Stimulated activated CD8-positive, alpha-beta memory T cell treated with anti-CD3 and anti-CD28 coated beads, Interleukin-4, amount 100 ng/mL, for 48 hours (primary cell): ENCODE results near the gene SUDS3.
A peak's percentile ranks its signal among the peaks of the same experiment; 100 is the strongest.
"Not testable (repeated sequence)": the region's sequence is repeated elsewhere in the genome, so short reads cannot be mapped to it uniquely, and the experiment has no call there.

ENCODE experiments used
- DNase-seq: peaks from one replicate; pipeline ENCODE4 v3.0.0-alpha.2; 2020

The SUDS3 gene, protein sequence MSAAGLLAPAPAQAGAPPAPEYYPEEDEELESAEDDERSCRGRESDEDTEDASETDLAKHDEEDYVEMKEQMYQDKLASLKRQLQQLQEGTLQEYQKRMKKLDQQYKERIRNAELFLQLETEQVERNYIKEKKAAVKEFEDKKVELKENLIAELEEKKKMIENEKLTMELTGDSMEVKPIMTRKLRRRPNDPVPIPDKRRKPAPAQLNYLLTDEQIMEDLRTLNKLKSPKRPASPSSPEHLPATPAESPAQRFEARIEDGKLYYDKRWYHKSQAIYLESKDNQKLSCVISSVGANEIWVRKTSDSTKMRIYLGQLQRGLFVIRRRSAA

GRCh38 chr12:118376089-118377020 lies at the start of gene SUDS3:
SUDS3 (plus strand) TSS chr12:118376555; CDS start chr12:118376692, 137 bp downstream.
- DNase-seq, result peak; percentile 98

- no peak for DNase-seq
Measured at GRCh38 chr12:118326991-118327390, 49.4 kb upstream of the SUDS3 start.

DNA sequence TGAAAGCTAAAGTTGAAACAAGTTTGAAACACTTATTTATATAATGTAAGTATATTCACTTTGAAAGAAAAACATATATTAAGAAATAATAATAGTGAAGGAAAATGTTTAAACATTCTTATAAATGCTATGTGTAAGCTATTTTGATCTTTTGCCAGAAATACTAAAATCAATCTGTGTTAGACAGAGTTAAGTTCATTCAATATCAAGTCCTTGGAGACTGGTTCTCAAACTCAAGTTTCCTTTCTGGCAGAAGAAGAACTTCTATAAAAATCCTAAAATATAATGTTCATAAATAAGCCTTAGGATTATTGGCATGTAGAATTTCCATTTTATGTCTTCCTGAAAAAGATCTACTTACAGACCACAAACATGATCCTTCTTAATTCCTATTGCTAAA lies 49.0 kb upstream of the SUDS3 start:
- DNase-seq, result no peak

- DNase-seq, result no peak
Measured at GRCh38 chr12:118328486-118329330, 47.6 kb upstream of the SUDS3 start.

DNA sequence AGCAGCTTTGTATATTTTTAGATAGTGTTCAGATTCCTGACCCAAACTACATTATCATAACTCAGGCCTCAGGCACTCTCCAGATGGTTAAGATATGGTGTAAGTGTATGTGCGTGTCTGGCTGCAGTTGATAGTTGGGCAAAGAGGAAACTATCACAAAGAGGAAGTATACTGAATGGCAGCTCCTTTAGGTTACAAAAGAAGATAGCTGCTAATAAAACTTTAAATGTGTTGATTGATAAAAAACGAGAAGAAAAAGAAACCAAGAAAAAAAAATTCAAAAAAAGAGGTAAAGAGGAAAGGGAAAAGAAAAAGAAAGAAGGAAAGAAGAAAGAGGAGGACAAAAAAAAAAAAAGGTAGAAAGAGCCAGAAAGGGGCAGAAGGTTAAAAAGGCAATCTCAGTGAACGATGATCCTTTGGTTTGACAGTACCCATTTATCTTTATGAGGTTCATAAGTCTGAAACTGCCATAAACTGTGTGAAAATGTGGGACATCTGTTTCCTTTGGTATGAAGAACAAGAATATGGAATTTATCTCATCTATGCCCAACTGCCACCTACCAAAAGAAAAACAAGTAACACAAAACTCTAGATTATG lies 45.8 kb upstream of the SUDS3 start:
- DNase-seq, result no peak

GRCh38 chr12:118332511-118332910 lies 43.8 kb upstream of the SUDS3 start:
- DNase-seq, result no peak

DNA sequence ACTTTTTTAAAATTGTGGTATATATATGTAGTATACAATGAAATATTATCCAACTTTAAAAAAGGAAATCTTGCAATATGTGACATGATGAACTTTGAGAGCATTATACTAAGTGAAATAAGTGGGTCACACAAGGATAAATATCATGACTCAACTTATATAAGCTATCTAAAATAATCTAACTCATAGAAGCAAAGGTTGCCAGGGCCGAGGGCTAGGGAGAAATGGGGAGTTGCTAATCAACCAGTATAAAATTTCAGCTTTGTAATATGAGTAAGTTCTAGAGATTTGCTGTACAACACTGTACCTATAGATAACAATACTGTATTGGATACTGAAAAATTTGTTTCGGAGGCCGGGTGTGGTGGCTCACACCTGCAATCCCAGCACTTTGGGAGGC lies 42.1 kb upstream of the SUDS3 start:
- DNase-seq, result no peak

DNA sequence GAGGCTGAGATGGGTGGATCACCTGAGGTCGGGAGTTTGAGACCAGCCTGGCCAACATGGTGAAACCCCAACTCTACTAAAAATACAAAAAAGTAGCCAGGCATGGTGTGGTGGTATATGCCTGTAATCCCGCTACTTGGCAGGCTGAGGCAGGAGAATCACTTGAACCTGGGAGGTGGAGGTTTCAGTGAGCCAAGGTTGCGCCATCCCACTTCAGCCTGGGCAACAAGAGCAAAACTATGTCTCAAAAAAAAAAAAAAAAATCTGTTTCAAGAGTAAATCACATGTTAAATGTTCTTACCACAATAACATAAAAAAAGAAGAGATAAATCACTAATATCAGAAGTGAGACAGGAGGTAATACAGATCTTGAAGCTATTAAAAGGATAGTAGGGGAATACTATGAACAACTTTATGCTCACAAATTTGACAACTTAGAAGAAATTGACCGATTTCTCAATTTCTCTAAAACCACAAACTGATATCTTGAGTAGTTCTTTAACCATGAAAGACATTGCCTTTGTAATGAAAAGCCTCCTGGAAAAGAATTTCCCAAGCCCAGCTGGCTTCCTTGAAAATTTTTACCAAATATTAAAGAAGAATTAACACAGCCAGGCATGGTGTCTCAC lies 41.3 kb upstream of the SUDS3 start:
- DNase-seq, result no peak

DNA sequence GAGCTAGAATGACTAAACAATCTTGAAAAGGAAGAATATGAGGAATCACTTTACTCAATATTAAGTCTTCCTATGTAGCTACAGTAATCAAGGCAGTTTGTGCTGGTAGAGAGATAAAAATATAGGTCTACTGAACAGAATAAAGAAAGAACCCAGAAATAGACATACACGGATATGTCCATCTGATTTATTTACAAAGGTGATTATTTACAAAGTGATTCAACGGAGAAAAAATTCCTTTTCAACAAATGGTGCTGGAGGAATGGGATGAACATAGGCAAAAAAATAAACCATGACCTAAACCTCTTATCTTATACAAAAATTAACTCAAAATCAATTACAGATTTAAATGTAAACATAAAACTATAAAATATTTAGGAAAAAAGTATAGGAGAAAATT lies 40.2 kb upstream of the SUDS3 start:
- no peak for DNase-seq

GRCh38 chr12:118337194-118337838 lies 39.0 kb upstream of the SUDS3 start:
- no peak for DNase-seq

DNA sequence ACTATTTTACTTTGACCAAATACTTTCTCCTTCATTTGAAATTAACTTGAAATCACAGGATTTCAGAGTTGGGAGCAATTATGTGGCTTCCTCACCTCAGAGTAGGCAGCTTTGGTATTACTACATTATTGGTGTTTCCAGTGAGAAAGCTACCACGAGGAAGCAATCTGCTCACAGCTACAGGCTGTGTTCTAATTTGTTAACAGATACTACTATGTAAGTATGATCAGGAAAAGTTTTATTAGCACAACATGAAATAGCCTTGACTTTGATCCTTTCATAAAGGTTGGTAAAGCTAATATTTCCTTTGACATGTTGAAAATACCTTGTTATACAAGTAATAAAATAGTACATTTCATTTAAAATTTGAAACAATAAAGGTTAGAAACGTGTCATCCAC lies 34.3 kb upstream of the SUDS3 start:
- no peak for DNase-seq

GRCh38 chr12:118344829-118345228 lies 31.5 kb upstream of the SUDS3 start:
- no peak for DNase-seq

GRCh38 chr12:118345355-118345754 lies 31.0 kb upstream of the SUDS3 start:
- DNase-seq, result no peak

DNA sequence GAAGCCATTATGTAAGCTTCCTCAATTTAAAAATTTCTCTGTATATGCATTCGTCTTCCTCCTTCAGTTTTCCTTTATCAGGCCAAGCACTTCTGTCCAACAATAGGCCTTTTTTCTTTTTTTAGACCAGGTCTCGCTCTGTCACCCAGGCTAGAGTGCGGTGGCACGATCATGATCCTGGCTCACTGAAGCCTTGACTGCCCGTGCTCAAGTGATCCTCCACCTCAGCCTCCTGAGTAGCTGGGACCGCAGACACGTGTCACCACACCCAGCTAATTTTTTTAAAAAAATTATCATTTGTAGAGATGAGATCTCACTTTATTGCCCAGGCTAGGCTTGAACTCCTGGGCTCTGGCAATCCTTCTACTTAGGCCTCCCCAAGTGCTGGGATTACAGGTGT lies 29.5 kb upstream of the SUDS3 start:
- DNase-seq, result no peak

DNA sequence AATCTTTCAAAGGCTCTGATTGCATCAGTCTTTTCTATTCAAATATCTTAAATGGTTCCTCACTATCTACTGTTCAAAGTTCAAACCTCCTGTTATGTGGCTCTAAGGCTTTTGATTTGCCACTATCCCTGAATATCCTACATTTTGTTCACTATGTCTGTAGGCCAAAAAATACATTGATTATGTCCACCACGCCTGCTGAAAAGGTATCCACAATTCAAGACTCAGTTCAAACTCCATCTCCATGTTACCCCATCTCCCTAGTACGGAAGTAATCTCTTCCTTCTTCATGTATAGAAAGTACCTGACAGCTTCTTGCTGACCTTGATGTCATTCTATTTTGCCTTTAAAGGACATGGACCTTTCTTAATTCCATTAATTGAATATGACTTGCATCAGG lies 28.4 kb upstream of the SUDS3 start:
- DNase-seq, result no peak

GRCh38 chr12:118350908-118351559 lies 25.3 kb upstream of the SUDS3 start:
- DNase-seq, result no peak

GRCh38 chr12:118353721-118354120 lies 22.6 kb upstream of the SUDS3 start:
- DNase-seq, result no peak

GRCh38 chr12:118354503-118354902 lies 21.9 kb upstream of the SUDS3 start:
- not testable (repeated sequence) for DNase-seq

- no peak for DNase-seq
Measured at GRCh38 chr12:118354903-118355302, 21.5 kb upstream of the SUDS3 start.

DNA sequence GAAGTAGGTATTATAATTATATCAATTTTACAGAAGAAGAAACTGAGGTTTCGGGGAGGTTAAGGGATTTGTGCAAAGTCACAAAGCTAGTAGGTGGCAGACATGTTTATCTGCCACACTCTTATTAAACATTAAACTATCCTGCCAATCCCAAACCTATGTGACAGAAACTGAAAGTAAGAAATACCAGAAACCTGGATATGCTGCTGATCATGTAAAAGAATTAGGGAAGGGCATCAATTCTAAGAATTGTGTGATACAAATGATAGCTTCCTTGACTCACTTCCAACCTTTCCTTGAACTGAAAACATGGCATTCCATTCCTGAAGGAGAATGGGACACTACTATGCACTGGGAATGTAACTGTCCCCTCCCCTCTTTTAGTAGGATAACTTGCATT lies 20.5 kb upstream of the SUDS3 start:
- DNase-seq, result no peak

DNA sequence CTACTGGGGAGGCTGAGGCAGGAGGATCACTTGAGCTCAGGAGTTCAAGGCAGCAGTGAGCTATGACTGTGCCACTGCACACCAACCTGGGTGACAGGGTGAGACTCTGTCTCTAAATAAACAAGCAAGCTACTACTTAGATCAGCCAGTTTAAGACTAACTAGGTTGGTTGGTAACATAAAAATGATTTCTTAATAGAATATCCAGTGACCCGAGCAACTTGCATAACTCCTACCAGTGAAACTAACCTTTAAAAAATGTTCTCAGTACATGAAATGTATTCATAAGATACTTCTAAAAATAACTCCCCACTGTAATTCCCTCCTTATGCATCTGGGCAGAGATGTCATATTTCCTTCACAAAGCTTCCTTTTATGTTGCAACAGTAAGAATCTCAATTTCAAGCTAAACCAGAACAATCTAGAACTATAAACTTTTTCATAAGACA lies 19.5 kb upstream of the SUDS3 start:
- DNase-seq, result no peak
